NAMALWA (cell line): ENCODE results near the gene PSKH1.

Source experiments
- DNase-seq: peaks from one replicate; pipeline ENCODE4 v3.0.0-alpha.2; 2015; ENCODE audit warnings: low spot score

Gene PSKH1

DNA sequence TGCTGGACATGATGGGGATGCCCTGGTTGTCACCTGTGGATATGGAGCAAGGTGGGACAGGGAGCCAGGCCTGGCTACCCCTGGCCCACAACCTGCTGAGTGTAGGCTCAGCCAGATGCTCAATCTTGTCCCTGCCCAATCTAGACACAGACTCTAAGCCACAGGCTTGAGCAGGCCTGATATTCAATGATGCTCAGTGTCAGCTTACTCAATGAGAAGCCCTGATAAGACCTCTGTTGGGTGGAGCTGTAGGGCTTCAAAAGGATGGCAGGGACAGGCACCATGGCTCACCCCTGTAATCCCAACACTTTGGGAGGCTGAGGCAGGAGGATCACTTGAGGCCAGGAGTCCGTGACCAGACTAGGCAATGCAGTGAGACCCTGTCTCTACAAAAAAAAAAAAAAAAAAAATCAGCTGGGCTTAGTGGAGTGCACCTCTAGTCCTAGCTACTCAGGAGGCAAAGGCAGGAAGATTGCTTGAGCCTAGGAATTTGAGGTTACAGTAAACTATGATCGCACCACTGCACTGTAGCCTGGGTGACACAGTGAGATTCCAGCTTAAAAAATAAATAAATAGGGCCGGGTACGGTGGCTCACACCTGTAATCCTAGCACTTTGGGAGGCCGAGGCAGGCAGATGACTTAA is 47.5 kb downstream of the PSKH1 start:
- DNase-seq = no peak

DNA sequence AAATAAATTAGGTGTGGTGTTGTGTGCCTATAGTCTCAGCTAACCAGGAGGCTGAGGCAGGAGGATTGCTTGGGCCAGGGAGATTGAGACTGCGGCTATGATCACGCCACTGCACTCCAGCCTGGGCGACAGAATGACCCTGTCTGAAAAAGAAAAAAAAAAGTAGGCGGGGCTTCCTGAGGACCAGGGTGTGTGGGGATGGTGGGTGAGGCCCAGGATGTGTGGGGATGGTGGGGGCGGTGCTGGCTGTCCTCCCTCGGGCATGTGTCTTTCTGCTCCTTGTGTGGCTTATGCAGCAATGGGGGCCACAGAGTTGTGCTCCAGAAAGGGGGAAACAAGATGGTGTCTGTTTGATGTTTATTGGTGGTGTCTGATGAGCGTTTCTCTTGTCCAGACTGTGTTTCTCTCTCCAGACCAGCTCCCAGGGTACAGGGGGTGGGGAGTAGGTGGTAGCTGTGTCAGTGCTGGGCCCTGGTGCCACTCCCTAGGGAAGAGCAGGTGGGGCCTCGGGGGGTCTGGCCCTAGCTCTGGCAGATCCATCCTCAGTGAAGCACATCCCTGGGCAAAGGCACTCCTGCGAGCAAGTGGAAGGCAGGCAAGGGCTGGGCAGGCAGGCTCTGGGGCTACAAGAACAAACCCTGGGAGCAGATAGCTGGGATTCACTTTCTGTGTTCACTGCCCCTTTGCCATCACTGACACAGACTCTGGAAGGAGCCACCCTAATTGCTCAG is 48.6 kb downstream of the PSKH1 start:
- DNase-seq = no peak

- DNase-seq = peak; percentile 65
Observed at GRCh38 chr16:67942200-67942509, 49.1 kb downstream of the PSKH1 start.

- no peak for DNase-seq
Observed at GRCh38 chr16:67942510-67943255, 49.6 kb downstream of the PSKH1 start.

DNA sequence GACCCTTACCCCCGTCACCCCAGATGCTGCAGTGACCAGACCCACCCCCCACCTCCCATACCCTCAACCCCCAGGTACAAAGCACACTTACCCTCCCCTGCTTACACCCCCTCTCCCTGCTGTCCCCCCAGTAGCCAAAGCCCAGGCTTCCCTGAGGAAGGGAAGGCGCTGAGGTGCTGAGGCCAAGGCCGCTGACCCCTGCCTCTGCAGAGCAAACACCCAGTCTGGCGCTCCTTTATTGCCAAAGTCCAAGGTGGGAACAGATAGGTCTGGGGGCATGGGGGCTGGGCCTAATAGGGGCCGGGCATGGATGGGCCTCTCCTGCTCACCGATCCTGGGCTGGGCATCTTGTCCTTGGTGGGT is 50.2 kb downstream of the PSKH1 start:
- no peak for DNase-seq

DNA sequence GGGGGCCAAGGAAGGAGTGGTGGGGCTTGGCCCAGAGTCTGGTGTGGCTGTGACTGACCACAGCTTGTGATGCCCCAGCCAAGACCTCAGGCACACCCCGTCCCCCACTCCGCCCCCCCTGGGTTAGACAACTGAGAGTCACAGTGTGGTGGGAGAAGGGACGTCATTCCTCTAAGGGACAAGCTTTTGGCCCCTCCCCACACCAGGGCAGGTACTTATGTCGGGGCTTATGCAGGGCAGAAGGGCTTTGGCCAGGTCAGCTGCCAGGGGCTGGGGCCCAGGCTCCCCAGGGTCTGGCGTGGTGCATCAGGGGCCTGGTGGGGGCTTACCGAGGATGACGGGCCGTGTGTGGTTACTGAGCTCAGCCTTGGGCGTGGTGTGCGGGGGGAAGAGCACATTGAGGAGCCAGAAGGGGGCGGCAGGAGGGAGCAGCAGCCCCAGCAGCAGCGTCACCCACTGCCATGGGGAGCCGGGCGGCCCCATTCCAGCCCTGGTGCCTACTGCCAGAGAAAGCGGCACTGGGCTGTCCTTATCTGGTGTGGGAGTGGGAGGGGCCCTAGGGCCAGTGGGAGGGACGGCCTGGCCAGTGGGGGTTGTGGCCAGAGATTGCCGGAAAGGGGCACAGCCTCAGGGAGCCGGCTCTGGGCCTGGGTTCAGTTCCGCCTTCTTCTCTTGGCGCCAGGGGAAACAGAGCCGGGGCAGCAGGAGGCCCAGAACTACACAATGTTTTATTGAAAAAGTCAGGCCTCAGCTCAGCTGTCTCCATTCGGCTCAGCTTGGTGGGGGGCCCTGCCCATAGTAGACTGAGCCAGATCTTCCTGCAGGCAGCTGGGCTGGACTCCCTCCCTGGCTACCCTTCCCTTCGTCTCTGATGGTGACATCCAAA is 50.8 kb downstream of the PSKH1 start, which contains the start of gene LCAT:
TSS of gene LCAT (minus strand) at position 502 of the 886 bp plus-strand sequence. CDS start at position 483, 19 bp downstream.
- no peak for DNase-seq

GRCh38 chr16:67944690-67945391 is 51.8 kb downstream of the PSKH1 start:
- DNase-seq = no peak

DNA sequence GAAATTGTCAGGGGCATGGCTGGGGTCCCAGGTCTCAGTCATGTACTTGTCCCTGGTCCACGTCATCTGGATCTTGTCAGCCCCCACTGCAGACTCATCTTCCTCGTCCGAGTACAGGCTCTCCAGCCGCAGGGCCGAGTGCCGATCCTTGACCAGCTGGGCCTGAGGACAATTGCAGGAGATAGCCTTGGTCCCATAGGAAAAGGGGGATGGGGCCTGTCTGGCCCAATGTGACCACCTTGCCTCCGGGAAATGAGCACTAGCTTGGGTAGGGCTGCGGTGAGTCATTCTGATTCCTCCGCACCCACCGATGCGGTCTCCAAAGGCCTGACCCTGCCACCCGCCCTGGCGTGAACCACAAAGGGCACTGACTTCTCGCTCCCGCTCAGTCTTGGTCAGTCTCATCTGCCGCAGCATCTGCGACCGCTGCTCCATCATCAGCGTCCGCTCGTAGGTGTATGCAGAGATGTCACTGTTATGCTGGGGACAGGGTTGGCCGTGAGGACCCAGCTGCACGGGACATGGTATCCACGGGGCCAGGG is 52.4 kb downstream of the PSKH1 start:
- no peak for DNase-seq

DNA sequence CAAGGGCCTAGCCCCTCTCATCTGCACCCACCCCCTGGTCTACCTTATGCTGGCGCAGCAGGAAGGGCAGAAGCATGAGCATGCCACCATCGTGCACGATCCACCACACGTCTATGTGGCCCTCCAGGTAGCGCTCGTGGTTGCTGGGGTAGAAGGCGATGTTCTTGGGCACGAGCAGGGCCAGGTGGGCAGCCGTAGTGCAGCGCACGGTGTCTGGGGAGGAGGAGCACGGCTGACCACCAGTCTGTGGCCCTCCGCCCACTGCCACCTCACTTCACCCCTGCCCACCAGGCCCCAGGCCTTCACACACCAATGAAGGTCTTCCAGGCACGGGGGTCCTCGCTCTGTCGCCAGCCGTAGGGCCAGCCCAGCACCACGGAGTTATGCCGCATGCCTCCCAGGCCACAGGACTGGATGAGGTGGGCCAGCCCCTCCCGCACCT is 53.1 kb downstream of the PSKH1 start:
- DNase-seq = no peak

GRCh38 chr16:67946966-67947558 is 54.0 kb downstream of the PSKH1 start:
- DNase-seq = no peak

DNA sequence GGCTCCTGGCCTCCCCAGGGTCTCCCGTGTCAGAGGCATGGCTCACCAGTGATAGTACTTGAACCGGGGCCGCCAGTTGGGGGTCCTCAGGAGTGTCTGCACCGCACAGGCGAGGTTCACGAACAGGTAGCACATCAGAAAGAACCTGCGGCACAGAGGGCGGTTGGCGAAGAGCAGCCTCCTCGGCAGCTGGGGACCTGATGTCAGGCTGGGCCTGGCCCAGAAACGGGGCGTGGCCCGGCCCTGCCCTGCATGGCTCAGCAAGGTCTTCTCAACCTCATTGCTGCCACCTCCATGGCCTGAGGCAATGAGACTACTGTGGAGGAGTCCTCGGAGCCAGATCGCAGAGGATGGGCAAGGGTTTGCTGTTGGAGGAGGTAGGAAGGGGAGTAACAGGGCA is 55.0 kb downstream of the PSKH1 start:
- DNase-seq = no peak

DNA sequence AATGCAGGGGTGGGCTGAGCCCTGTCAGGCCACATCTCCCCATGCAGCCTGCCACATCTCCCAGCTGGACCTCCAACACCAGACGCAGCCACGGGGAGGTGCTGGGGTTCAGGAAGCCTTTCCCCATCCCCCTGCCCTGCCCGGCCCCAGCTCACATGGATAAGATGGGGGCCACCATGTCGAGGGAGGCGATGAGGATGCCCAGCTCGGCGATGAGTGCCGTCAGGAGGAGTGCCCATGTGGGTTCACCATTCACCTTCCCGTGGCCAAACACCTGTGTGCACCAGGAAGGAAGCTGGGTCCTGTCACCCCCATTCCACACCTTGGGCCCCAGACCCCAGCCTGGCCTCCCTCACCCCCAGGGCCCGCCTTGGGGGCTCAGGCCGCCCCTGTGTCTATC is 56.6 kb downstream of the PSKH1 start:
- no peak for DNase-seq

- no peak for DNase-seq
Observed at GRCh38 chr16:67950335-67950843, 57.3 kb downstream of the PSKH1 start.

- DNase-seq = no peak
Observed at GRCh38 chr16:67951485-67951884, 58.4 kb downstream of the PSKH1 start.

- no peak for DNase-seq
Observed at GRCh38 chr16:67953641-67954375, 60.8 kb downstream of the PSKH1 start.

GRCh38 chr16:67954421-67955196 is 61.6 kb downstream of the PSKH1 start:
- DNase-seq = no peak

DNA sequence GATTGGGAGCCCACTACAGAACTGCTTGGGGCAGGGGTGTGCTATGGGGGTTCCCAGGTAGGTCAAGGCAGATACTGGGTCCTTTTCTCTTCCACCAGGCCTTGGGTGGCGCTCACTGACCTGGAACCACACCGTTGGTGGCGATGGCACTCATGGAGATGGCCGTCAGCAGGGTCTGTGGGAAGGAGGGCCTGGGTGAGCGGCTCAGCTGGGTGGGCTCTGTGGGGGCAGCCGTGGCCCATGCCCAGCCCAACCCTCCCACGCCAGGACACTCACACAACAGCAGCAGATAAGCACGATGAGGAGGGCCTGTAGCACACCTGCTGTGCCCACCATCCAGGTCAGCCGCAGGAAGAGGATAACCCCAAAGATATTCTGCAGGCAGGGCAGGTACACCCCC is 64.6 kb downstream of the PSKH1 start:
- no peak for DNase-seq

GRCh38 chr16:67959536-67960329 is 66.7 kb downstream of the PSKH1 start:
- DNase-seq = no peak
